Heart left ventricle (tissue), 16 donors: ENCODE measurements around the gene KMT2A. TPM values are rescaled to one million over a fixed set of nuclear protein-coding genes. Genes with fewer than 3 reads are reported as not detected.
A peak's percentile ranks its signal among the peaks of the same experiment; 100 is the strongest.
"Not testable (repeated sequence)": the region's sequence is repeated elsewhere in the genome, so short reads cannot be mapped to it uniquely, and the experiment has no call there.

Experiments
- ATAC-seq, 4 donors: fragments of 200-7000 bp; cut with Tn5 transposase; one replicate each; pipeline ENCODE4 v1.9.1; 2020 to 2022; ENCODE audit warnings: moderate library complexity in 4 of 4, mild to moderate bottlenecking in 3 of 4, moderate number of reproducible peaks in 1 of 4
- DNase-seq, 5 donors: peaks; one replicate each; pipeline ENCODE4 v3.0.0-alpha.2; 2020
- H3K27ac ChIP-seq, 12 donors: fragments of 200-600 bp; sonication (generic) in 4 of 12; one replicate each; pipeline versions ENCODE4 v1.5.0 to v1.8.0; 2016 to 2022; ENCODE audit warnings: mild to moderate bottlenecking in 2 of 12
- H3K27me3 ChIP-seq, 9 donors: fragments of 200-600 bp; sonication (generic) in 2 of 9; one replicate each; pipeline versions ENCODE4 v1.5.1 to v1.8.0; 2016 to 2022; ENCODE audit warnings: mild to moderate bottlenecking in 3 of 9
- H3K36me3 ChIP-seq, 9 donors: fragments of 200-600 bp; sonication (generic) in 2 of 9; one replicate each; pipeline versions ENCODE4 v1.5.0 to v1.8.0; 2018 to 2022; ENCODE audit warnings: mild to moderate bottlenecking in 2 of 9
- H3K4me1 ChIP-seq, 12 donors: fragments of 200-600 bp; sonication (generic) in 4 of 12; one replicate each; pipeline versions ENCODE4 v1.5.0 to v1.8.0; 2016 to 2022; ENCODE audit warnings: mild to moderate bottlenecking in 3 of 12
- H3K4me3 ChIP-seq, 12 donors: fragments of 200-600 bp; sonication (generic) in 4 of 12; one replicate each; pipeline versions ENCODE4 v1.5.0 to v1.8.0; 2017 to 2022; ENCODE audit warnings: mild to moderate bottlenecking in 9 of 12, moderate library complexity in 4 of 12
- H3K9me3 ChIP-seq, 12 donors: fragments of 200-600 bp; sonication (generic) in 4 of 12; one replicate each; pipeline versions ENCODE4 v1.5.0 to v1.8.0; 2016 to 2022; ENCODE audit warnings: mild to moderate bottlenecking in 1 of 12
- POLR2A ChIP-seq, 2 donors: fragments of 450-650 bp; IDR thresholded peaks; one replicate each; pipeline ENCODE4 v1.6.1; 2017; ENCODE audit warnings: antibody characterized with exemption in 2 of 2, mild to moderate bottlenecking in 2 of 2, moderate library complexity in 2 of 2
- WGBS, 4 donors: extraction: QIAGEN DNeasy Blood & Tissue Kit in 2 of 4; methylation state at CpG; one replicate each; pipeline versions ENCODE4 v1.1.5 to v1.1.7; 2013 to 2018; 5-methylcytosine and 5-hydroxymethylcytosine counted together
- intact Hi-C, 10 donors: fragments of 100-400 bp; cut with DNase I; formaldehyde crosslinking; loops; one replicate each; pipeline versions ENCODE4 v1.11.1 to v1.14.2; 2022
- polyA plus RNA-seq, 2 donors: library from polyadenylated mRNA; stranded (reverse); fragments of 200-250 nt; gene quantifications; one replicate each; pipeline ENCODE4 v1.2.3, GENCODE V29; 2013
- total RNA-seq, 9 donors: library from RNA; depleted of rRNA in 2 of 9; stranded (reverse); fragments of >200 nt in 2 of 9; fragmentation: NEBNext Ultra II Directional in 3 of 9; extraction: Animal tissue kit (Norgen Biotek cat#: 25700) in 3 of 9; gene quantifications; one replicate each; pipeline versions ENCODE4 v1.1.0 to v1.2.4, GENCODE V29; 2016 to 2023
- TF ChIP-seq, protein P1 (sequence below), 12 donors: fragments of 200-600 bp; sonication (generic) in 4 of 12; IDR thresholded peaks; one replicate each; pipeline versions ENCODE4 v1.5.0 to v1.8.0; 2018 to 2022; ENCODE audit warnings: antibody characterized with exemption in 12 of 12, mild to moderate bottlenecking in 5 of 12
- donor health status: ischemic (EF 13 %, LVEDD 7.1; RV severe dilation, severe dysfunction).
- donor health status: healthy with polysubstance abuse.
- donor health status: DM: no; HTN: yes; CAD: no.
- donor health status: DM: no; HTN: no; CAD: no.
- donor health status: ischemic (EF 25% LVEDD 6.9; RV normal size, moderate dysfunction).
- donor health status: ischemic (EF 25% LVEDD 5.7; RV mildly dilated, moderate dysfunction).
- donor health status: healthy.
- donor health status: DM: yes; HTN: yes; CAD: no.
- donor health status: ischemic (EF 35%, LVEDD 5.7; RV mildly dilated, moderate dysfunction).
- donor health status: nonischemic (EF 11% LVEDD 7.7; RV severe dilation, severe dysfunction).
- donor health status: DM: yes; HTN: yes; CAD: no.
- donor health status: PGD.
- donor health status: ischemic (EF 29% LVEDD 5.4; RV normal size, mild dysfunction).
- donor health status: nonischemic (EF 23%, LVEDD 6.1; RV moderate dilation, normal function).

KMT2A gene
- total and polyA plus RNA-seq, 11 donors: 9.9 to 117 (median 27.7) TPM

DNA sequence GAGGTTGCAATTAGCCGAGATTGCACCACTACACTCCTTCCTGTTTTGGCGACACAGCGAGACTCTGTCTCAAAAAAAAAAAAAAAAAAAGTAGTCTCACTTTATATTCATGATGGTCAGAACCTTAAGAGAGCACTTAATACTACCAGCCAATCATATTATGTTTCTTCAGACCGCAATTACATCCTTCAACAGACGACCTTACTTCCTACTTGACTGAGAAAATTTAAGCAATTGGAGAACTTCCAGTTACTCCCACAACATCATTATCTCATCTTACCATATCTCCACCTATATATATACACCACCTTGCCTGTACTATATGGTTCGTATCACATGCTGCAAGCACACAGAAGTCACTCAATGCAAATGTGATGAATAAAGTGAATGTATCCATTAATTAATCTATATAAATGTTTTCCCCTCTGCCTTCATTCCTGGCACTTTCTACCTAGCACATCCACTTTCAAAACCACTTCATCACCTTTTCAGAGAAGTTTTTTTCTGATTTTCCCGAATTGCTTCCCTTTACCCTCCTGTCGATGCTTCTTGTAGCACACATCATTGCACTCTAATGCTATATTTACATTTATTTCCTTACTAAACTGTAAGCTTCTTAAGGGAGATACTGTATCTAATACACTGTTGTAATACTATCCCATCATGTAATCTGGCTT is 21.1 kb upstream of the KMT2A start:
- no peak for TF ChIP-seq POLR2A (IDR thresholded peaks at IDR 0.05)
- TF ChIP-seq, protein P1, sequence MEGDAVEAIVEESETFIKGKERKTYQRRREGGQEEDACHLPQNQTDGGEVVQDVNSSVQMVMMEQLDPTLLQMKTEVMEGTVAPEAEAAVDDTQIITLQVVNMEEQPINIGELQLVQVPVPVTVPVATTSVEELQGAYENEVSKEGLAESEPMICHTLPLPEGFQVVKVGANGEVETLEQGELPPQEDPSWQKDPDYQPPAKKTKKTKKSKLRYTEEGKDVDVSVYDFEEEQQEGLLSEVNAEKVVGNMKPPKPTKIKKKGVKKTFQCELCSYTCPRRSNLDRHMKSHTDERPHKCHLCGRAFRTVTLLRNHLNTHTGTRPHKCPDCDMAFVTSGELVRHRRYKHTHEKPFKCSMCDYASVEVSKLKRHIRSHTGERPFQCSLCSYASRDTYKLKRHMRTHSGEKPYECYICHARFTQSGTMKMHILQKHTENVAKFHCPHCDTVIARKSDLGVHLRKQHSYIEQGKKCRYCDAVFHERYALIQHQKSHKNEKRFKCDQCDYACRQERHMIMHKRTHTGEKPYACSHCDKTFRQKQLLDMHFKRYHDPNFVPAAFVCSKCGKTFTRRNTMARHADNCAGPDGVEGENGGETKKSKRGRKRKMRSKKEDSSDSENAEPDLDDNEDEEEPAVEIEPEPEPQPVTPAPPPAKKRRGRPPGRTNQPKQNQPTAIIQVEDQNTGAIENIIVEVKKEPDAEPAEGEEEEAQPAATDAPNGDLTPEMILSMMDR (IDR thresholded peaks at IDR 0.05): no peak
- ATAC-seq (no peak), DNase-seq (no peak)
- intact Hi-C loops: no loop called here
- peaks cover 0 to 21% (median 14%) of the 10 kb centered on the region in 9 donors for H3K36me3 ChIP-seq
- peaks cover 0 to 23% (median 4%) of the 10 kb centered on the region in 12 donors for H3K4me1 ChIP-seq
- no peak overlapping the region for H3K4me3 ChIP-seq
- WGBS, 4 donors: 66 to 80% (median 72%) methylated on average over 8 of the region's 8 CpGs
- no peaks in the 10 kb centered on the region for H3K27me3 ChIP-seq
- H3K9me3 ChIP-seq: no peaks in the 10 kb centered on the region
- H3K27ac ChIP-seq: peak overlapping the region in 3 of 12 donors; percentile 3 to 9 (median 8)

DNA sequence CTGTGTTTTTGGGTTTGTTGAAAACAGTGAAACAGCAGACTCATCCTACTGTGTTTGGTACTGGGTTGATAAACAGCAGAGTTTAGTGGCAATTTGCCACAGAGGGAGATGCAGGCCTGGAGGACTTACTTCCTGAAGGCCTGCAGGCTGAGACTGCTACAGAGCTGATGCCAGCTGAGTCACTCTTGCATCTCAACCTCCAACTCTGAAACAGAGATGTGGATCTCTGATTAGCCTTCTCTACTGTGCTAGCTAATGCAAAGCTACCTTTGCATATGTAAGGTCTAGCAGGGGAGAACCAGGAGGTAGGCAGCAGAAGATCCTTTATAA is 20.6 kb upstream of the KMT2A start:
- H3K36me3 ChIP-seq: peaks cover 0 to 21% (median 13%) of the 10 kb centered on the region in 9 donors
- no peaks in the 10 kb centered on the region for H3K27me3 ChIP-seq
- peak in 3 of 4 donors; percentile 63 to 80 (median 71) for ATAC-seq
- peaks cover 0 to 17% (median 4%) of the 10 kb centered on the region in 12 donors for H3K4me1 ChIP-seq
- H3K4me3 ChIP-seq: no peak overlapping the region
- TF ChIP-seq, protein P1 (IDR thresholded peaks at IDR 0.05): no peak
- TF ChIP-seq POLR2A (IDR thresholded peaks at IDR 0.05): no peak
- DNase-seq: peak in 3 of 5 donors; percentile 31 to 45 (median 39)
- H3K9me3 ChIP-seq: no peaks in the 10 kb centered on the region
- peak overlapping the region in 3 of 12 donors; percentile 8 to 13 (median 9) for H3K27ac ChIP-seq
- intact Hi-C loops: no loop called here

DNA sequence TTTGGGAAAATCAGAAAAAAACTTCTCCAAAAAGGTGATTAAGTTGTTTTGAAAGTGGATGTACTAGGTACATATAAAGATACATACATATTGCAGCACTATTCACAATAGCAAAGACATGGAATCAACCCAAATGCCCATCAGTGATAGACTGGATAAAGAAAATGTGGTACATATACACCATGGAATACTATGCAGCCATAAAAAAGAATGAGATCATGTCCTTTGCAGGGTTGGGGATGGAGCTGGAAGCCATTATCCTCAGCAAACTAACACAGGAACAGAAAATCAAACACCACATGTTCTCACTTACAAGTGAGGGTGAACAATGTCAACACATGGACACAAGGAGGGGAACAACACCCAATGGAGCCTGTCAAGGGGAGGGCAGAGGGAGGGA is 19.4 kb upstream of the KMT2A start:
- H3K9me3 ChIP-seq, intact Hi-C loops, H3K27me3 ChIP-seq, DNase-seq, H3K4me3 ChIP-seq, ATAC-seq: not testable (repeated sequence)
- H3K36me3 ChIP-seq: peaks cover 0 to 15% (median 13%) of the 10 kb centered on the region in 9 donors
- H3K4me1 ChIP-seq: peaks cover 0 to 16% (median 4%) of the 10 kb centered on the region in 12 donors
- H3K27ac ChIP-seq: peak overlapping the region in 1 of 12 donors; percentile 21

DNA sequence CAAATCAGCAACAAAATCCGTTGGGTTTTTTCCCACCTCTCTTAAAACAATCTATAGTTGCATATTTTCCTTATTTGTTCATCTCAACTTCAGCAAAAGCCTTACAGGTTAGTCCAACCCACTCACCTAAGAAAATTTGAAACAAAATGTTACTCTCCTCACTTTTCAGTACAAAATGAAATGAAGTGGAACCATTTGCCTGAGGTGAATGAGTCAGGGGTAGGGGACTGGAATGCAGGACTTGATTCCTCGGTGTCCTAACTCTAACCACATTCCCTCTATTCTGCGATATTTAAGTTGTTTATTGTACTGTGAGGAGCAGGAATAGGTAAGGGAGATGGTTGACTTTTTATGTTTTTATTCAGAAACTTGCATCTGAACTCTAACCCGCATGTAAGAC is 18.5 kb upstream of the KMT2A start:
- intact Hi-C loops: no loop called here
- ATAC-seq: no peak
- H3K27me3 ChIP-seq: no peaks in the 10 kb centered on the region
- peaks cover 0 to 15% (median 13%) of the 10 kb centered on the region in 9 donors for H3K36me3 ChIP-seq
- 84 to 88% (median 84%) methylated on average over 4 of the region's 4 CpGs for WGBS, 4 donors
- no peak overlapping the region for H3K27ac ChIP-seq
- H3K4me1 ChIP-seq: peaks cover 0 to 16% (median 4%) of the 10 kb centered on the region in 12 donors
- TF ChIP-seq, protein P1 (IDR thresholded peaks at IDR 0.05): no peak
- TF ChIP-seq POLR2A (IDR thresholded peaks at IDR 0.05): no peak
- no peak for DNase-seq
- H3K4me3 ChIP-seq: no peak overlapping the region
- H3K9me3 ChIP-seq: no peaks in the 10 kb centered on the region

DNA sequence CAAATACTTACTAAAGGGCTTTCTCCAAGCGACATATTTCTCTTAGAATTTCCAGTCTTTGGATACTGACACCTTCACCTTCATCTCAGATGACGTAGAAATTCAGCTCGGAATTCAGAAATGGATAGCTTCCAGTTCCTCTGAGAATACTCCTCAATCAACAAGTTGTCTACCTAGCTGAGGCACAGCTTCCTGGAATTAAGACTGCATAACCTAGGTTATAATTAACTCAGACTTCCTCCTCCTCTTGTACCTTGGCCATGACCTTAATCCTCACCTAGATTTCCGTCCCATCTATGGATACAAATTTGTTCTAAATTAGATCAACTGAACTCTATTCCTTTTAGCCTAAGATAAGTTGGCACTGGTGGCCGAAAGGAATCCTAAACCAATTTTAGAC is 17.5 kb upstream of the KMT2A start:
- Histone ChIP-seq H3K9me3 (no peaks in the 10 kb centered on the region), H3K4me1 (peaks cover 0 to 14% (median 4%) of the 10 kb centered on the region in 12 donors), H3K4me3 (no peak overlapping the region), H3K27me3 (no peaks in the 10 kb centered on the region), H3K36me3 (peaks cover 0 to 11% (median 10%) of the 10 kb centered on the region in 9 donors), H3K27ac (peak overlapping the region in 1 of 12 donors; percentile 20)
- WGBS, 4 donors: 59 to 75% (median 71%) methylated on average over 5 of the region's 5 CpGs
- ATAC-seq (peak in 1 of 4 donors; percentile 38), DNase-seq (no peak)
- TF ChIP-seq, protein P1 (IDR thresholded peaks at IDR 0.05): no peak
- TF ChIP-seq POLR2A (IDR thresholded peaks at IDR 0.05): no peak
- intact Hi-C loops: no loop called here
